ENCODE data around the gene PDZD4.

- TF ChIP-seq EP300 (IDR thresholded peaks at IDR 0.05) (no peak), CTCF (IDR thresholded peaks at IDR 0.05) (no peak), POLR2A (IDR thresholded peaks at IDR 0.05) (no peak), POLR2AphosphoS5 (IDR thresholded peaks at IDR 0.05) (no peak)
Measured at GRCh38 chrX:153766871-153767673, 63.3 kb downstream of the PDZD4 start.
